GM18519 (cell line): Measurements from ENCODE around the gene AMPD1.

Experiments
- ATAC-seq: cut with Tn5 transposase; IDR thresholded peaks from one replicate; pipeline ENCODE4 v1.9.1; 2021; ENCODE audit warnings: mild to moderate bottlenecking, moderate library complexity; ENCODE audit not compliant: unreplicated experiment, low FRiP score

The AMPD1 gene

DNA sequence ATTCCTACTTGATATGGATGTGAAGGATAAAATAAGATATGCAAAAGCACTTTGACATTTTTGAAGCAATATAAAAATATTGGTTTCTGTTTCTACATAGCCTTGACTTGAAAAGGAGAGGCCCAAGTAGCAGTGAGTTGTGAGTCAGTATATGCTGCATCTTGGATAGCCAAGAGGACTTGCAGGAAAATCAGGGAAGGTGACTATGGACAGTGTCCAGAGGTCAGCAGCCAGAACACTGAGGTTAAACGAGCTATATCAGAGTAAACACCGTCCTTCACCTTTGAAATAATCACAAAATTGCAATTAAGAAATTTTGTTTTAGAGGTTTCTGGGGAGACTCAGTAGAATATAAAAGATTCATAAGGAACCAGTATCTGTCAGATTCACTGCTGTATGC lies 6.6 kb upstream of the AMPD1 start:
- no peak for ATAC-seq

DNA sequence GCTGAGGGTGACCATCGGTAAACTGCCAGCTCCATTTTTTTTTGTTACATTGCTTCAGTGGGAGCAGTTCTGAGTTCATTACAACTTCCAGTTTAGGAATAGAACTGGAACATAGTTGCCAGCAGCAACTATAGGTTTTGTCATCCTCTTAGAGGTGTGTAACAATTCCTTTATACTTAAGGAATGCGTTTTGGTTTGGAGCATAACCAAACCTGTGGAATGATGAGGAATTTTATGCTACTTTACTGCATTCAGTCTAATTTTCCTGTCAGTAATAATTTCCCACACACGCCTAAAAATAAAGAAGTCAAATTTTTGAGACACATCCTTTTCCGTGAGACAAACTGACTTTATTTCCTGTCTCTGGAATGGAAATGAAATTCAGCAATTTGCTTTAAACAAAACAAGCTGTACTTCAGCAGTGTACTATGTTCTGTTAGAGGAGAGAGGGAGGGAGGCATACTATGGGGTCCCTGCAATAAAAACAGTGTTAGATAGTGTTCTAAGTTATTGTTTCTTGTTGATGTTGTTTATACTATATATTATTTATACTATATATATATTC lies 4.8 kb upstream of the AMPD1 start:
- ATAC-seq = no peak

DNA sequence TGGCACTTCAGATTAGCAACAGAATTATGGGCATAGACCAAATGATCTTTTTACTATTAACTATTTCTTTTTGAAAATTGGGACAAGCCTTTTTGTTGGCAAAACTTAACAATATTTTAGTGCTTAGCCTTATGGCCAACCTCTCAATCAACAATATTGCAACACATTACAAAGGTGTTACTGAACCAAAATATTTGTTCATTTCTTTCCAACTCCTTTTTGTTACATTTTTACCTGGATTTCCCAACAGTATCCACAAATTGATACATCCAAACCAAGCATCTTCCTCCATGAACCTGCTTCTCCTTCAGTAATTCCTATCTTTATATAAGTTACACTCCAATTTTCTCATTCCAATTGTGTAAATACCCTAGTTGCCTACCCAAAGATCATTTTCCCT lies 1.5 kb upstream of the AMPD1 start:
- no peak for ATAC-seq

DNA sequence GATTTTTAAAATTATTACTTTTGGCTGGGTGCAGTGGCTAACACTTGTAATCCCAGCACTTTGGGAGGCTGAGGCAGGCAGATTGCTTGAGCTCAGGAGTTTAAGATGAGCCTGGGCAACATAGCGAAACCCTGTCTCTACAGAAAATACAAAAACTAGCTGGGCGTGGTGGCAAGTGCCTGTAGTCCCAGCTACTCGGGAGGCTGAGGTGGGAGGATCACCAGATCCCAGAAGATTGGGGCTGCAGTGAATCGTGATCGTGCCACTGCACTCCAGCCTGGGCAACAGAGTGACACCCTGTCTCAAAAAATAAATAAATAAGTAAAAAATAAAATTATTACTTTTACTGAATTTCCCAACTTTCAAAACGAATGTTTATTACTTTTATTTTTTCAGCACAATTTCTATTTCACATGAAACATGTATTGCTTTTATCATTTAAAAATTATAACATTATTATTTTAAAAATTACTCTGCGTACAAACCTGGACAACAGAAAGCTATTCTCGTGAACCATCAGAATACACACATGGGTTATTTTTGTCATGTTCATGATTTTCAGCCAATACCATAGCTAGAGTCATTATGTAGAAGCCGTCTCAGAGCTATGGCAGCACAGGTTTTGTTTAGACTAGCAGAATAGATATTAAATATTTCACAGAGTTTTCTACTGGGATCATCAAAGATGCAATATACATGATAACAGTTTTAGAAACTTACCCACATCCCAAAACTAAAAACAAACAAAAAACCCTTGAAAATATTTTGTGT lies 621 bp downstream of the AMPD1 start:
- ATAC-seq = no peak

DNA sequence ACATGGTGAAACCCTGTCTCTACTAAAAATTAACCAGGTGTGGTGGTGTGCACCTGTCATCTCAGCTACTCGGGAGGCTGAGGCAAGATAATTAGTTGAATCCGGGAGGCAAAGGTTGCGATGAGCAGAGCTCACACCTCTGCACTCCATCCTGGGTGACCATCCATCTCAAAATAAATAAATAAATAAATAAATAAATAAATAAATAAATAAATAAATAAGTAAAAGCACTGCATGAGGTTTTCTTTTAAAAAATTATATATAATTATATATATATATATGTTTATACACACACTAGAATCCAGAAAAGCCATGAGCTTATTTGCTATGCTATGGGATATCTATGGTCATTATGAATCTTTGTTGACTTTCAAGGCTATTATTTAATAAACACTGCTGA lies 2.4 kb downstream of the AMPD1 start:
- ATAC-seq = no peak

DNA sequence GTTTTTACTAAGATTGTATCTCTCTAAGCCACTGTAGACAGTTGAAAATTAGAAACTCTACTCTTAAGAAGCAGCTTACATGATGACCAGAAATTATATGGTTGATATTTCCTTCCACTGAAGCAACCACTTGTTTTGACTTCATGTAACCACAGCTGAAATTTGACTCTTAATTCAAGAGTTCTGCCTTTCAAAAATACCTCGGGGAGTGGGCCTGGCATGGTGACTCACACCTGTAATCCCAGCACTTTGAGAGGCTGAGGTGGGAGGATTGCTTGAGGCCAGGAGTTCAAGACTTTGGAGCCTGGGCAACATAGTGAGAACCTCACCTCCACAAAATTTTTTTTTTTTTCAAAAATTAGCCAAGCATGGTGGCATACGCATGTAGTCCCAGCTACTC lies 4.3 kb downstream of the AMPD1 start:
- no peak for ATAC-seq

DNA sequence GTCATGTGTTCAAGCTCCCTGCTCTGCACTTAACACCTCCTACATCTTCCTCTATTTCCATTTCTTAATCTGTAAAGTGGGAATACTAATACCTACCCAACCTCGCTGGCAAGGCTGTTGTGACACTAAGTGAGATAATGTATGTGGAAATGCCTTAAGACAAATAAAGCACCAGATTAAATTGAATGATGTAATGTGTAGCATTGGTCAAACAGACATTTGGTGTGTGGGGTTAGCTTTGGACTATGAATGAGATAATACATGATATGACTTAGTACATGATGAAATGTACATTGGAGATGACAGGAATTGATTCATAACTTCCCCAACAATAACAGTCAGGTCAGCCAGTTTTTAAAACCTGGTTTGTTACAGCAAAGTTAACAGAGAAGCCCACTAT lies 5.2 kb downstream of the AMPD1 start:
- ATAC-seq = no peak

DNA sequence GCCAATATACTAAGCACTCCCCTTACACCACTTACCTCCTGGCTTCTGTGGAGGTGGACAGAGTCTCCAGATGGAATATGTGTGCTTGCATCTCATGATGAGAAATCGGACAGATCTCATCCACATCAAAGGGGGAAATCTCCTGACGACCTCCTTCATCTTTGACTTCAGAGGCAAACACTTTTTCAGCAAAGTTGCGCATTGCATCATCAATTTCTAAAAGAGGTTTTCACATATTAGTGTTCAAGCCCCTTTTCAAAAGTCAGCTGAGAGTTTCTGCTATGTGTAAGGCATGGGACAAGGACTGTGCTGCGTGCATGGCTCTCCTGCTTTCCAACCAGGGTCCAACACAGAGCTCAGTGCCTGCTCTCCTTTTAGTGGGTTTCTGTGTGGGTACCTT lies 6.8 kb downstream of the AMPD1 start:
- no peak for ATAC-seq

DNA sequence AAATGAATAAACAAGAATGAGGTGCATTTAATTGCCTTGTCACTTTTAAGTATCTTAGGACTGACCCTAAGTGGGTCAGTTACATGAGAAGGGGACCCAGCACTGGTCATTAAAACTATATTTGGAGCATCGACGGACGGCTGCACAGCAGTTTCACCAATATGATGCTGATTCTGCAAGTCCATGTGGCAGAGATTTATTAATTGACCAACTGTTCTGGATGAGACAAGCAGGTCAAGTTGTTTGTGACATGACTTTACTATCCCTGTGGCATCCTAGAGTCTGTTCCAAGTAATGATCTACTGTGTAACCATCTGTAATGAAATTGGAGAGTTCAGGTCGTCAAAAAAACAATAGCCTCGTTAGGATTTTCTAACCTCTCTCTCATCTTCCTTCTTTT lies 9.5 kb downstream of the AMPD1 start:
- ATAC-seq = no peak

DNA sequence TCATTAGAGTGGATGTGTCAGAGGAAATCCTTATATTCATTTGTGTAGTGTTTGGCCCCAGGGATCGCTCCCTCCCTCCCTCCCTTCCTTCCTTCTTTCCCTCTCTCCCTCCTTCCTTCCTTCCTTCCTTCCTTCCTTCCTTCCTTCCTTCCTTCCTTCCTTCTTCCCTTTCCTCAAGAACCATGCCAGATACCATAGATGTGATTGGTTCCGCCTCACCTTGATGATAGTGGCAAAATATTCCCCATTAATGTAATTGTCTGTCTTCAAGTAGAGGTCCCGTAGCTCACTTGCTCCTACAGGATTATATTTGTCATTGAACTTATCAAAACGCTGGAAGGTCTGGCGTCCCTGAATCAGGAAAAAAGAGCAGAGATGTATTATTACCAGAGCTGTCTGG lies 17.7 kb downstream of the AMPD1 start:
- ATAC-seq = no peak

DNA sequence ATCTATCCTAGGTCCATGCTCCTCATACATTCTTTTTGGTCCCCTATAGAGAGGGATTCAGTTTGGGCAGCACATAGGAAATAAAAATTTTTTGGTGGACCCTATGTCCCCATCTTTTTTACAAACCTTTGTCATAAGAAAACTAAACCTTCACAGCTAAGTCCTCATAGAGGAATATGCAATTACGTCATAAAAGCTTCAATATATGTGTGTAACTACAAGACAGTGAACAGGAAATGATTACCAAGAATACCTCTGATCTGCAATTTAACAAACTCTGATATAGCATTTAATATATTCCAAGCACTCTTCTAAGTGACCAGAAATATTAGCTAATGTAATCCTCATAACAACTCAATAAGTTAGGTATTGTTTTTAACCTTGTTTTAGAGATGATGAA lies 19.2 kb downstream of the AMPD1 start:
- ATAC-seq = no peak

DNA sequence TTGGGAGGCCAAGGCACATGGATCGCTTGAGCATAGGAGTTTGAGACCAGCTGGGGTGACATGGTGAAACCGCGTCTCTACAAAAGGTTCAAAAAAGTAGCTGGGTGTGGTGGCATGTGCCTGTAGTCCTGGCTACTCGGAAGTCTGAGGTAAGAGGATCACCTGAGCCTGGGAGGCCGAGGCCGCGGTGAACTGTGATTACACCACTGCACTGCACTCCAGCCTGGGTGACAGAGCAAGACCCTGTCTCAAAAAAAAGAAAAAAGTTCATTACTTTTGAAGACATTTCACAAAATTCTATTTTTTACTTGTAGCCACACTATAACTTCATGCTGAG lies 23.4 kb downstream of the AMPD1 start:
- ATAC-seq = no peak

DNA sequence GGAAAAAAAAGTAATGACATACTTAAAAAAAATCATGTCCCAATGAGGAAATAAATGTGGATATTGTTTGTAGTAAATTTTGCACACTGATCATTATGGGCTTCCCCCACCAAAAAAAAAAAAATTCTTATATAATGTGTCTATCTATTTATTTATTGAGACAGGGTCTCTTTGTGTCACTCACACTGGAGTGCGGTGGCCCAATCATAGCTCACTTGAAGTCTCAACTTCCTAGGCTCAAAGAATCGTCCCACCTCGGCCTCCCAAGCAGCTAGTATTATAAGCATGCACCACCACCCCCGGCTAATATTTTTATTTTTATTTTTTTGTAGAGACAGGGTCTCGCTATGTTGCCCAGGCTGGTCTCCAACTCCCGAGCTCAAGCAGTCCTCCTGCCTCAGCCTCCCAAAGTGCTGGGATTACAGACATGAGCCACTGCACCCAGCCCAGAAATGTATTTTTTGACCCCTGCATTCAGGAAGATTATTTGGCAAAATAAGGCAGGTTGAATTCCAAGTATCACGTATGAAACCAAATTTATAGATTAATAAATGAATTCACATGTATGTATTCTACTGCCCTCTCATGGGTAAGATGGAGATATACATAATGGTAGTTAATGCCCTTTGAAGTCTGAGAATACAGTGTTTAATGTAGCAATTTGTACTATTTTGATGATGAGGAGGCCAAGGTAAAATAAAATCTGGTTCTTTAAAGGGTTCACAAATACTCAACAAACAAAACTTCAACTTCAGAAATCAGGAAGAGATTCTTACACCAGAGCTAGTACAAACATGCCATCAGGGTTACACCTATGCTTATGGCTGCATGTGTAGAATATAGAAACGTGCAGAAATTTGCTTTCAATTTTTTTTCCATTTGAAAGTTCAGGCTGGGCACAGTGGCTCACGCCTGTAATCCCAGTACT lies 24.1 kb downstream of the AMPD1 start:
- ATAC-seq = no peak

DNA sequence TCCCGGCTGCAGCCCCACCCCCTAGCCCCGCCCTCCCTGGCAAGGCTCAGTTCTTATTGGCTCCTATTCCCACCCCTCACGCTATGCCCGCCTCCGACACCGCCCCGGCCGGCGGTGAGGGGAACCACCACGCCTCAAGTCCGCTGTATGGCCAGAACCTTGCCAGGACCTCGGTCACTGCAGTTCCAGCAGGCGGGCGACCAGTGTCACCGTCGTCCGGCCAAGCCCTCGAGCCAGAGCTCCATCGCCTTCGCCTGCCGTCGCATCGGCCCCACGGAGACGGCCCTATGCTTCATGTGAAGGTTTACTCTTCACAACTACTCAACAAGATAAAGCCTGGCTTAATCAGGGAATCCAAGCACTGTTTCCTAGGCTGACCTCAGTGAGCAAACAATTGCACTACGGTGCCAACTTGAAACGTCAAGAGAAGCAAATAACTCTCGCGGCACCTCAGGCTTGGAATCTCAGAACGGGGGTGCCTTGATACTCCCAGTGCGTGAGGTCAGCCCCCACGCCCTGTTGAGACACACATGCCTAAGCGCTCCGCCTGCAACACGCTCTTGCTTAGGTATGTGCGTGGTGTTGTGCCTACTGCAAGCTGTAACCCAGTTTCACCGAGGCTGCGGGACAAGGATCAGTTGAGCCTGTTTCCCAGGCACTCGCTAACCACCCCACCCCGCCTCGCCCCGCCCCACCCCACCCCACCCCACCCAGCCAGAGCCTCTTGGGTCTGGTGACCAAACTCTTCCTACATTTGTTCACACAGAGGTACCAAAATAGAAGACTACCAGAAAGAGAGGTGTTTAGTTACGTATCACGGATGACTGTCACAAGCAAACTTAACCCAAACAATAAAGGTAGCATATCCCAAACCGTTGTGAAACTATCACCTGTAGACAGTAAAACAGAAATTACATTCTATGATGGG lies 25.0 kb downstream of the AMPD1 start:
- peak; percentile 89 for ATAC-seq

DNA sequence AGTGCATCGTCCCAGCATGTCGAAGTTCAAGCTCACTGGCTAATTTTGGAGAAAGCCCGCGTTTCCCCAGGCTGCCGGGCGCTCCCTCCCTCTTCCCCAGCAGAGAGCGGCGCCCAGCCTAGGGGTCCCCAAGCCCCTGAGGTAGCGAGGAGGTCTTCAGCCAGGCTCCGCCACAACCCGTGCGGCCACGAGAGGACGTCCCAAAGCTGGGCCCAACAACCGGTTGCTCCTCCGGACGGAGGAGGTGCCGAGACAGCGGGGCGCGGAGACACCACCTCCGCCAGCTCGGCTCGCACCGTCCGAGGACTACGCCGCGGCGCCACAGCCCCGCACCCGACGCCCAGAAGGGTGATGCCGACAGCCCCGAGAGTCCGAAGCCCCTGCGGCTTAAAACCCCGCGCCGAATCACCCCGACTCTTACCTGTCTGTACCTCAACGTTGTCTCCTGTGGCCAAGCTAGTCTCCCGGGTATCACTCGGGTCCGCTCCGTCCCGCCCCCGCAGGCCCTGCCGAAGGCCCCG lies 25.7 kb downstream of the AMPD1 start, which contains the start of gene DENND2C:
Gene DENND2C (minus strand): TSS at position 488 of the 521 bp plus-strand sequence. CDS start 44,065 bp downstream, outside the sequence.
- peak; percentile 36 for ATAC-seq

DNA sequence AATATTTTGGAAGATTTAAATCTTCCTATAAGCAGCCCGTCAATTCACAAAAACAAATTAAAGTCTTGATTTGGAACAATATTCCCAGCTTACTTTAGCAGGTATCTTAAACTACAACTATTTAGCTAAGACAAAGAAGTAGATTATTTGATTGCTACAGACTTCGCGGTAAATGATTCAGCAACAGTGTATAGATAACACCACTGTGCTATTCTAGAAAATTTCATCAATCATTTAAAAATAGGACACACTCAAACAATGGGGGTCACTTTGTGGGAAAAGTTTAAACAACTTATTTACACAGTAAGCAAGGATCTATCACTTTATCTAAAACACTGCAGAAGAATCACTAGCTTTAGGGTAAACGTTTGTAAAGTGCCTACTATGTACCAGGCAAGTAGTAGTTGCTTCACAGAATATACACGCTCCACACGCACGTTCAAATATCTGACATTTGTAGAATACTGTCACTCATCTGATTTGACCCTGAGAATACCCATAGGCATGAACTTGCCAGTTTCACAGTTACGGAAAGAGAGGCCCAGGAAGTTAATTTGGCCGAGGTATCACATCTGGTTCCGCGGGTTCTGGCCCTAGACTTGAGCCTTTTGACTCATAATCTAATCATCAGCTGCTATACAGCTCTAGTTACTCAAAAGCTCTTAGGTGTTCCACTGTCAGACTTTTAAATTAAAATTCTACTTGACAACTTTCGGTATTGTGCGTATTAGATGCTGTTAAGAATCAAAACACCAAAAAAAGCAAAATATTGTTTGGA lies 26.4 kb downstream of the AMPD1 start:
- no peak for ATAC-seq

DNA sequence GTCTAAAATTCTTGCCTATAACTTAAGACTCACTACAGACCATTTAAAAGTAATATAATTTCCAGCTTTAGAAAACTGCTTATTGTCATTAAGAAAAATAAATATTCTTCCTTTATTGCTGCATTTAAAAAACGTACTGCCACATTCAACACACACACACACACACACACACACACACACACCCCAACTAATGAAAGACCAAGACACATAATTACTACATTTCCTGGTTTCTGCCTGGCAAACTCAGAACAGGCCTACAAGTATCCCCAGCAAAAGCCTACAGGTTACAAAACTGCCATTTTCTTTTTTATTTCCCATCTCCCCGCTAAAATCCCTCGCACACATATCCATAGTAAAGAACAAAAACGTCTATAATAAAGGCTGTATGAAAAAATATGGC lies 27.0 kb downstream of the AMPD1 start:
- ATAC-seq = no peak

DNA sequence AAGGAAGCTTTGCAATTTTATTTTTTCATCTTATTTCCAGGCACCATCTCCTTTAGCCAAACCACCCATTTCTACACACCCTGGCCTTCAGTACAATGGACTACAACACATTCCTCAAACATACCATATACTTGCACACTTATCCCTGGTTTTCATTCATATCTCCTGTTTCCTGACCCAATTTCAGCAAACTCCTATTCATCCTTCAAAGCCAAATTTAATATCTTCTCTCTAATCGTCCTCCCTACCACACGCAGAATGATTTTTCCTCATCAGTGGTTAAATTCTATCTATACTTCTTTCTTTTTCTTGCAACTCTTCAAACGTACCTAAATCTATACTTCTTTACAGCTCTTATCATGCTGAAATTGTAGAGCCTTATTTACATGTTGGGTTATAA lies 28.4 kb downstream of the AMPD1 start:
- ATAC-seq = no peak

DNA sequence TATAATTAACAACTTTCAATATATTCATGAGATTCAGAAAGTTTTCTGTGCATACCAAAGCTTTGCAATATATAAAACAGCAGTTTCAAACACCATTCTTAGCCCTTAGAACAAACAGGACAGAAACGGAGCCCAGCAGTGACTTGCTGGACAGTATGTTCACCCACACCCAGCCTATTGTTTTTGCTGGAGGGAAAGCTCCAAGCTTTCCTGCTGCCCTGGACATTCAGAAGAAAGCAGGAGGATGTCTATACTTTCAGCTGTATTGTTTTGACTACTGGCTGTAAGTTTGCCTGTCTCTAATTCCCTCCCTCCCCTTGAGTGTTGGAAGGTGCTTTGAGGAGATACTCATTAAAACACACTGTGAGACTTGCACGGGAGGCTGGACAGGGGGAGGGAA lies 35.1 kb downstream of the AMPD1 start:
- no peak for ATAC-seq
